Lung (tissue), 12 donors: Measurements from ENCODE around the gene LRRC27. TPM values are rescaled to one million over a fixed set of nuclear protein-coding genes. Genes with fewer than 3 reads are reported as not detected.

Source experiments
- ATAC-seq: fragments of 200-7000 bp; cut with Tn5 transposase; one replicate; pipeline ENCODE4 v1.9.1; 2020; ENCODE audit warnings: moderate number of reproducible peaks; ENCODE audit not compliant: insufficient read depth, low FRiP score
- DNase-seq, 3 donors: peaks; one replicate each; pipeline ENCODE4 v3.0.0-alpha.2; 2013 to 2017
- H3K27ac ChIP-seq, 2 donors: one replicate each; pipeline ENCODE4 v1.5.1; 2013; ENCODE audit warnings: mild to moderate bottlenecking in 2 of 2, moderate library complexity in 2 of 2, control low read depth in 1 of 2, inconsistent platforms in 1 of 2, low read depth in 1 of 2, low read length in 1 of 2
- H3K27me3 ChIP-seq, 3 donors: one replicate each; pipeline ENCODE4 v1.5.1; 2013; ENCODE audit warnings: low read length in 2 of 3; ENCODE audit not compliant: control insufficient read depth in 3 of 3, insufficient read depth in 3 of 3
- H3K36me3 ChIP-seq, 4 donors: one replicate each; pipeline ENCODE4 v1.5.1; 2013; ENCODE audit warnings: low read length in 4 of 4, mild to moderate bottlenecking in 1 of 4, moderate library complexity in 1 of 4; ENCODE audit not compliant: control insufficient read depth in 4 of 4, insufficient read depth in 4 of 4
- H3K4me1 ChIP-seq, 5 donors: one replicate each; pipeline ENCODE4 v1.5.1; 2013; ENCODE audit warnings: low read length in 5 of 5, mild to moderate bottlenecking in 2 of 5, moderate library complexity in 1 of 5; ENCODE audit not compliant: control insufficient read depth in 5 of 5, insufficient read depth in 5 of 5
- H3K4me3 ChIP-seq: one replicate; pipeline ENCODE4 v1.5.1; 2013; ENCODE audit warnings: mild to moderate bottlenecking, control low read depth, moderate library complexity
- H3K9ac ChIP-seq, 2 donors: one replicate each; pipeline ENCODE4 v1.5.1; 2013; ENCODE audit warnings: low read length in 2 of 2, control low read depth in 1 of 2; ENCODE audit not compliant: insufficient read depth in 1 of 2
- H3K9me3 ChIP-seq, 4 donors: one replicate each; pipeline ENCODE4 v1.5.1; 2013; ENCODE audit warnings: low read length in 3 of 4, mild to moderate bottlenecking in 1 of 4, moderate library complexity in 1 of 4; ENCODE audit not compliant: control insufficient read depth in 4 of 4, insufficient read depth in 3 of 4
- WGBS, 2 donors: extraction: QIAGEN DNeasy Blood & Tissue Kit; methylation state at CpG; one replicate each; pipeline ENCODE4 v1.1.7; 2013; 5-methylcytosine and 5-hydroxymethylcytosine counted together
- polyA plus RNA-seq, 2 donors: library from polyadenylated mRNA; stranded (reverse); fragments of 200-250 nt; gene quantifications; one replicate each; pipeline ENCODE4 v1.2.1, GENCODE V29; 2013
- total RNA-seq, 2 donors: library from RNA; depleted of rRNA in 1 of 2; stranded (reverse); fragments of >200 nt in 1 of 2; gene quantifications; one replicate each; pipeline ENCODE4 v1.2.1, GENCODE V29; 2014 to 2021
- TF ChIP-seq, protein P1 (sequence below): IDR thresholded peaks from 2 replicates; pipeline ENCODE4 v1.5.1; 2012; ENCODE audit warnings: mild to moderate bottlenecking; ENCODE audit errors: control extremely low read depth, extremely low read depth
- donor health status: control.
- donor health status: control.
- donor health status: Bipolar disorder and iron deficiency.
- donor health status: healthy.
- donor health status: DM: yes; HTN: yes; CAD: no.

LRRC27 gene
- total and polyA plus RNA-seq, 4 donors, result 5.8 to 25.5 (median 17.2) TPM

DNA sequence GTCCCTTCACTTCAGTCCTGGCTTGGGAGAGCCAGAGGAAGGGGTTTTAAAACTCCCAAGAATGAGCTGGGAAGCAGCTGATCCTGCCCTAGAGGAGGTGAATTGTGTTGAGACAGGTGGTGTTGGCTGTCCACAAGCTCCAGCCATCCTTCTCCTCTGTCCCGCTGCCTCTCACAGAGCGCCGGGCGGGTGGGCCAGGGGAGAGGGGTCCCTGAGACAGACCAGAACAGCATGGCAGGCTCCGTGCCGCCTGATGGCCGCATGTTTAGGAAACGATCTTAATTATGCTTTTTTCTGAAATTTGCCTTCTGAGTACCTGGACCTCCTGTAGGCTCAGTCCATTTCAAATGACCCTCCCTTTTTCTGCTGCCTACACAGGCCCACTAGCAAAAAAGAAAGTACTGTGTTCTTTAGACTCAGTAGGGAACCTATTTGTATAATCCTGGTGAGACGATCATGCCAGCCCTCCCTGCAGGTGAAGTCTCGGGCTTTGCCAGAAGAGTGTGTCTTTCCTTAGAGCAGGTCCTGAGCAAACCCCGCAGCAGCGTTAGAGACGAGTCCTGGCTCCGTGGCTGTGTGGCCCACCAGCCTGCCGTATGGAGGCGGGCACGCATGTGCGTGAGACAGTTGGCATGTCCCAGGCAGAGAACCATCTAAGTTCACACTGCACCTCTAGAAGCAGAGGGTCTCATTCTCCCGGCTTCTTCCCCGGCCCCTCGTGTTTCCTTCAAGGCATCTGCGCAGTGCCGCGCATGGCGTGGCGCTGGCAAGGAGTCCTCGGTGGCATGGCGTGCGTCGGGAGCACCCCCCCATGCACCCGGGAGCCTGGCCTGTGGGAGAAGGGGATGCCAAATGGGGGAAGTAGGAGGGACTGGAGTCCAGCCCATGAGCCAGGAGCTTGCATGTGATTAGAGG is 38.7 kb downstream of the LRRC27 start:
- peaks cover 0 to 7% (median 0%) of the 10 kb centered on the region in 5 donors for H3K4me1 ChIP-seq
- H3K36me3 ChIP-seq, result peaks cover 0 to 8% (median 7%) of the 10 kb centered on the region in 4 donors
- DNase-seq, result no peak
- H3K27me3 ChIP-seq, result no peaks in the 10 kb centered on the region
- TF ChIP-seq, protein P1, sequence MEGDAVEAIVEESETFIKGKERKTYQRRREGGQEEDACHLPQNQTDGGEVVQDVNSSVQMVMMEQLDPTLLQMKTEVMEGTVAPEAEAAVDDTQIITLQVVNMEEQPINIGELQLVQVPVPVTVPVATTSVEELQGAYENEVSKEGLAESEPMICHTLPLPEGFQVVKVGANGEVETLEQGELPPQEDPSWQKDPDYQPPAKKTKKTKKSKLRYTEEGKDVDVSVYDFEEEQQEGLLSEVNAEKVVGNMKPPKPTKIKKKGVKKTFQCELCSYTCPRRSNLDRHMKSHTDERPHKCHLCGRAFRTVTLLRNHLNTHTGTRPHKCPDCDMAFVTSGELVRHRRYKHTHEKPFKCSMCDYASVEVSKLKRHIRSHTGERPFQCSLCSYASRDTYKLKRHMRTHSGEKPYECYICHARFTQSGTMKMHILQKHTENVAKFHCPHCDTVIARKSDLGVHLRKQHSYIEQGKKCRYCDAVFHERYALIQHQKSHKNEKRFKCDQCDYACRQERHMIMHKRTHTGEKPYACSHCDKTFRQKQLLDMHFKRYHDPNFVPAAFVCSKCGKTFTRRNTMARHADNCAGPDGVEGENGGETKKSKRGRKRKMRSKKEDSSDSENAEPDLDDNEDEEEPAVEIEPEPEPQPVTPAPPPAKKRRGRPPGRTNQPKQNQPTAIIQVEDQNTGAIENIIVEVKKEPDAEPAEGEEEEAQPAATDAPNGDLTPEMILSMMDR, result no peak
- no peak overlapping the region for H3K4me3 ChIP-seq
- no peak overlapping the region for H3K9ac ChIP-seq
- no peak for ATAC-seq
- no peak overlapping the region for H3K27ac ChIP-seq
- 95 to 96% methylated on average over 31 of the region's 31 CpGs for WGBS, 2 donors
- H3K9me3 ChIP-seq, result peaks cover 0 to 2% (median 0%) of the 10 kb centered on the region in 4 donors

DNA sequence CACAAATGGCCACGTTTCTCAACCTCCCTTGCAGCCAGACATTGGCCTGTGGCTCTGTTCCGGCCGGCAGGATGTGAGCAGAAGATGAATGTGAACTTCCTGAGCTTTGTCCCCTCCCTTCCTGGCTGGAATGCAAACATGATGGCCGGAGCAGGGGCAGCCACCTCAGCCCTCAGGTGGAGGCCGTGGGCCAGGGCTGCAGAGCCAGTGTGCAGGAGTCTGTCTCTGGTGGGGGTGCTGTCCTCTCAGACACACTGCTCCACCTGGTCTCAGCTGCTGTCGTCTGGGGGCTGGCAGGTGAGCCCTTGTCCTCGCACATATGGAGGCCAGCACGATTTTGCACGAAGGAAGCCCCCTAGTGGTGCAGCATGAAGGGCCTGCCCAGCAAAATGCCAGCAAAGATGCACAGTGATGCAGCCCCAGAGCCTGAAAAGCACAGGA is 39.7 kb downstream of the LRRC27 start:
- 68 to 69% methylated on average over 9 of the region's 9 CpGs for WGBS, 2 donors
- ATAC-seq, result no peak
- Histone ChIP-seq H3K27ac (no peak overlapping the region), H3K9me3 (peaks cover 0 to 2% (median 0%) of the 10 kb centered on the region in 4 donors), H3K36me3 (peaks cover 0 to 8% (median 1%) of the 10 kb centered on the region in 4 donors), H3K4me1 (peaks cover 0 to 7% (median 0%) of the 10 kb centered on the region in 5 donors), H3K9ac (no peak overlapping the region), H3K27me3 (no peaks in the 10 kb centered on the region), H3K4me3 (no peak overlapping the region)
- TF ChIP-seq, protein P1, result no peak
- no peak for DNase-seq

DNA sequence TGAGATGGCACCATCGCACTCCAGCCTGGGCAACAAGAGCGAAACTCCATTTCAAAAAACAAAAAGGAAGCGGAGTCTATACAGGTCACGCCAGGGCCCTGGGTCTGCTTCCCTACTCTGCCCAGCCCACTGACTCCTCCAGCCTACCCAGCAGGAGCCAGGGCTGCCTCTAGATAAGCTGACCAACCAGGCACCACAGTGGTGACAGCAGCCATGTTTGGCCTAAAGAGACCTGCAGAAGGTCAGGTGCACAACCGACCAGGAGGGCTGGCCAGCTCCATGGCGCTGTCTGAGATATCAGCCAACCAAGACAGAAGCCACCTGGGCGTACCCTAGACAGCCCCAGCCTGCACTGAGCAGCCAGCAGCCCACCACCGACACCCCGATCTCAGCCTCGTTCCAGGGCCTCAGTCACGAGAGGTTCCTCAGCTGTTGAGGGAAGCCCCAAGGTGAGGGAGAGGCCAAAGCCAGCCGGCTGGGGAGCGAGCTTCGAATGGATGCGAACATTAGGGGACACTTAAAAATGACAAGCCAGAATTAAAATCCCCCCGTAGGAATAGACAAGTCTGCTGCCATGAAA is 40.6 kb downstream of the LRRC27 start:
- Histone ChIP-seq H3K36me3 (peaks cover 0 to 5% (median 1%) of the 10 kb centered on the region in 4 donors), H3K4me1 (peaks cover 0 to 7% (median 0%) of the 10 kb centered on the region in 5 donors), H3K27me3 (no peaks in the 10 kb centered on the region), H3K9ac (no peak overlapping the region), H3K9me3 (peaks cover 0 to 2% (median 0%) of the 10 kb centered on the region in 4 donors), H3K27ac (no peak overlapping the region), H3K4me3 (no peak overlapping the region)
- no peak for DNase-seq
- no peak for ATAC-seq
- TF ChIP-seq, protein P1, result no peak
- 92 to 93% methylated on average over 16 of the region's 16 CpGs for WGBS, 2 donors
